Upper lobe of left lung (tissue), 6 donors: ENCODE measurements around the gene ANP32A. TPM values are rescaled to one million over a fixed set of nuclear protein-coding genes. Genes with fewer than 3 reads are reported as not detected.

ENCODE experiments used
- ATAC-seq, 2 donors: fragments of 200-7000 bp; cut with Tn5 transposase; one replicate each; pipeline ENCODE4 v1.9.1; 2022; ENCODE audit warnings: mild to moderate bottlenecking in 2 of 2, moderate library complexity in 2 of 2; ENCODE audit not compliant: low FRiP score in 2 of 2
- DNase-seq, 2 donors: peaks; one replicate each; pipeline ENCODE4 v3.0.0-alpha.2; 2019 to 2020
- H3K27ac ChIP-seq, 4 donors: fragments of 200-600 bp; sonication (generic); one replicate each; pipeline ENCODE4 v1.5.1; 2016 to 2019
- H3K27me3 ChIP-seq, 4 donors: fragments of 200-600 bp; sonication (generic); one replicate each; pipeline ENCODE4 v1.5.1; 2017 to 2019
- H3K36me3 ChIP-seq, 4 donors: fragments of 200-600 bp; sonication (generic); one replicate each; pipeline ENCODE4 v1.5.1; 2016 to 2019
- H3K4me1 ChIP-seq, 4 donors: fragments of 200-600 bp; sonication (generic); one replicate each; pipeline ENCODE4 v1.5.1; 2018 to 2019
- H3K4me3 ChIP-seq, 4 donors: fragments of 200-600 bp; sonication (generic); one replicate each; pipeline ENCODE4 v1.5.1; 2017 to 2019; ENCODE audit warnings: mild to moderate bottlenecking in 2 of 4, moderate library complexity in 1 of 4
- H3K9me3 ChIP-seq, 4 donors: fragments of 200-600 bp; sonication (generic); one replicate each; pipeline ENCODE4 v1.5.1; 2018 to 2019
- EP300 ChIP-seq, 4 donors: sonication (generic); formaldehyde crosslinking; IDR thresholded peaks; one replicate each; pipeline ENCODE4 v1.5.1; 2017; ENCODE audit warnings: antibody characterized with exemption in 4 of 4, control low read depth in 2 of 4
- POLR2A ChIP-seq, 4 donors: fragments of 450-650 bp; IDR thresholded peaks; one replicate each; pipeline ENCODE4 v1.5.1; 2016 to 2017; ENCODE audit warnings: antibody characterized with exemption in 4 of 4, mild to moderate bottlenecking in 2 of 4
- POLR2AphosphoS5 ChIP-seq, 2 donors: sonication (generic); formaldehyde crosslinking; IDR thresholded peaks; one replicate each; pipeline ENCODE4 v1.5.1; 2017; ENCODE audit warnings: antibody characterized with exemption in 2 of 2
- WGBS, 2 donors: methylation state at CpG; one replicate each; pipeline ENCODE4 v1.1.5; 2017 to 2018; 5-methylcytosine and 5-hydroxymethylcytosine counted together
- total RNA-seq, 6 donors: library from RNA; depleted of rRNA in 4 of 6; stranded (reverse); fragments of >200 nt in 4 of 6; gene quantifications; one replicate each; pipeline versions ENCODE4 v1.1.0 to v1.2.1, GENCODE V29; 2016 to 2021
- TF ChIP-seq, protein P1 (sequence below), 6 experiments: fragments of 450-650 bp in 4 of 6; fragments of 200-600 bp in 2 of 6; sonication (generic) in 2 of 6; IDR thresholded peaks; one replicate each; pipeline ENCODE4 v1.5.1; 2016 to 2019; ENCODE audit warnings: antibody characterized with exemption in 6 of 6
- donor health status: DM: no; HTN: no; CAD: no; lungs with moderate emphysema.
- donor health status: DM: no; HTN: yes; CAD: no; lungs with severe emphysema.

Gene ANP32A
- total RNA-seq, 6 donors from 2014 or later, result 62.9 to 110 (median 81.5) TPM

GRCh38 chr15:68830141-68830785, 9.6 kb upstream of the ANP32A start:
- H3K4me3 ChIP-seq, result no peak overlapping the region
- ATAC-seq, result no peak

GRCh38 chr15:68829068-68829467, 8.4 kb upstream of the ANP32A start:
- H3K36me3 ChIP-seq, result no peaks in the 10 kb centered on the region
- TF ChIP-seq, protein P1, sequence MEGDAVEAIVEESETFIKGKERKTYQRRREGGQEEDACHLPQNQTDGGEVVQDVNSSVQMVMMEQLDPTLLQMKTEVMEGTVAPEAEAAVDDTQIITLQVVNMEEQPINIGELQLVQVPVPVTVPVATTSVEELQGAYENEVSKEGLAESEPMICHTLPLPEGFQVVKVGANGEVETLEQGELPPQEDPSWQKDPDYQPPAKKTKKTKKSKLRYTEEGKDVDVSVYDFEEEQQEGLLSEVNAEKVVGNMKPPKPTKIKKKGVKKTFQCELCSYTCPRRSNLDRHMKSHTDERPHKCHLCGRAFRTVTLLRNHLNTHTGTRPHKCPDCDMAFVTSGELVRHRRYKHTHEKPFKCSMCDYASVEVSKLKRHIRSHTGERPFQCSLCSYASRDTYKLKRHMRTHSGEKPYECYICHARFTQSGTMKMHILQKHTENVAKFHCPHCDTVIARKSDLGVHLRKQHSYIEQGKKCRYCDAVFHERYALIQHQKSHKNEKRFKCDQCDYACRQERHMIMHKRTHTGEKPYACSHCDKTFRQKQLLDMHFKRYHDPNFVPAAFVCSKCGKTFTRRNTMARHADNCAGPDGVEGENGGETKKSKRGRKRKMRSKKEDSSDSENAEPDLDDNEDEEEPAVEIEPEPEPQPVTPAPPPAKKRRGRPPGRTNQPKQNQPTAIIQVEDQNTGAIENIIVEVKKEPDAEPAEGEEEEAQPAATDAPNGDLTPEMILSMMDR (IDR thresholded peaks at IDR 0.05), result peak; percentile 18 to 62 (median 28)
- TF ChIP-seq POLR2A (IDR thresholded peaks at IDR 0.05), result no peak
- TF ChIP-seq POLR2AphosphoS5 (IDR thresholded peaks at IDR 0.05), result no peak
- H3K4me1 ChIP-seq, result no peaks in the 10 kb centered on the region
- ATAC-seq (peak in 1 of 2 donors; percentile 66), DNase-seq (peak in 1 of 2 donors; percentile 47)
- no peaks in the 10 kb centered on the region for H3K9me3 ChIP-seq
- no peaks in the 10 kb centered on the region for H3K27me3 ChIP-seq
- H3K27ac ChIP-seq, result no peak overlapping the region
- no peak overlapping the region for H3K4me3 ChIP-seq

More at GRCh38 chr15:68830141-68830785, 9.6 kb upstream of the ANP32A start:
- Histone ChIP-seq H3K9me3 (no peaks in the 10 kb centered on the region), H3K4me1 (no peaks in the 10 kb centered on the region), H3K27me3 (no peaks in the 10 kb centered on the region), H3K27ac (no peak overlapping the region), H3K36me3 (no peaks in the 10 kb centered on the region)
- 41 to 44% methylated on average over 3 of the region's 3 CpGs for WGBS, 2 donors
- TF ChIP-seq POLR2AphosphoS5 (IDR thresholded peaks at IDR 0.05) (no peak), POLR2A (IDR thresholded peaks at IDR 0.05) (no peak), EP300 (IDR thresholded peaks at IDR 0.05) (no peak)
- TF ChIP-seq, protein P1 (IDR thresholded peaks at IDR 0.05), result no peak
- DNase-seq, result no peak

DNA sequence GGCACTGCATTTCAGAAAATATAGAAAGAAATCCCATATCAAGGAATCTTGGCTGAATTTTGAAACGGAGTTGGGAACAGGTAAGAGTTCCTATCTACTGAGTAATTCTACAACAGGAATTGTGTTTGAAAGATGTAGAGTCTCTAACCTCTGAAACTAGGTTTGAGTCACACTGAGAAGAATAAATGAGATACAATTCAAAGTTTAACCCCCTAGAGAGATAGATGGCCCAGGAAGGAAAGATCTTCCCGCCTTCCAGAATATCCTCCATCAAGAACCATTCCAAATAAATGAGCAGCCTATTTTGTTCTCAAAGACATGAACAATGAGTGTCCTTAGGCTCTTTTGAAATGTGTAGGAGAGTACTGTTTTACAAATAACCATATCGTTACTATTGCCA, 2.9 kb upstream of the ANP32A start:
- TF ChIP-seq, protein P1 (IDR thresholded peaks at IDR 0.05), result no peak
- TF ChIP-seq POLR2A (IDR thresholded peaks at IDR 0.05) (no peak), EP300 (IDR thresholded peaks at IDR 0.05) (no peak), POLR2AphosphoS5 (IDR thresholded peaks at IDR 0.05) (no peak)
- no peak for ATAC-seq

DNA sequence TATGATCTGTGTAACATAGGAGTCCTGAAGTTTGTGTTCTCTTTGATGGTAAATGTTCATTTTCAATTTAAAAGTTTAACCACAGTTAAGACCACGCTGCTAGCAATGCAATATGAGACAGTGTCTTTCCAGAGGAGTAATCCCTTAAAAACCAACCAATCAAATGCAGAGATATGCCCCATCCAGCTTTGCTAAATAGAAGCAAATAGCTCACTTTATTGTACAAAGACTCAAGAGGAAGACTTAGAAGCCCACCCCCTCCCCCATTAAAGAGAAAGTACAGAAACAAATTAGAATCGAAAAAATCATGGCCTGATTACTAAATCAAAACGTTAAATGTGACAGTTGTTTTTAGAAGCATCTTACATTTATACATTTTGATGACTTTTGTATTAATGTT, 2.1 kb upstream of the ANP32A start:
- no peaks in the 10 kb centered on the region for H3K27me3 ChIP-seq
- peak overlapping the region in 1 of 4 donors; percentile 100 for H3K27ac ChIP-seq
- H3K36me3 ChIP-seq, result no peaks in the 10 kb centered on the region
- WGBS, 2 donors, result 53 to 56% methylated on average over 3 of the region's 3 CpGs
- DNase-seq (no peak), ATAC-seq (no peak)
- peaks cover 5 to 14% (median 10%) of the 10 kb centered on the region in 4 donors for H3K4me1 ChIP-seq
- no peak overlapping the region for H3K4me3 ChIP-seq
- TF ChIP-seq POLR2AphosphoS5 (IDR thresholded peaks at IDR 0.05), result no peak
- TF ChIP-seq, protein P1 (IDR thresholded peaks at IDR 0.05), result no peak
- no peak for TF ChIP-seq POLR2A (IDR thresholded peaks at IDR 0.05)
- TF ChIP-seq EP300 (IDR thresholded peaks at IDR 0.05), result no peak
- no peaks in the 10 kb centered on the region for H3K9me3 ChIP-seq

More for the DNA sequence above, 2.9 kb upstream of the ANP32A start:
- Histone ChIP-seq H3K27ac (no peak overlapping the region), H3K36me3 (no peaks in the 10 kb centered on the region), H3K4me1 (peaks cover 5 to 14% (median 10%) of the 10 kb centered on the region in 4 donors), H3K4me3 (no peak overlapping the region), H3K27me3 (no peaks in the 10 kb centered on the region), H3K9me3 (no peaks in the 10 kb centered on the region)
- DNase-seq, result no peak
- 96% methylated on average over 3 of the region's 3 CpGs for WGBS, 2 donors
